Measurements from ENCODE around the gene L3MBTL2.

DNA sequence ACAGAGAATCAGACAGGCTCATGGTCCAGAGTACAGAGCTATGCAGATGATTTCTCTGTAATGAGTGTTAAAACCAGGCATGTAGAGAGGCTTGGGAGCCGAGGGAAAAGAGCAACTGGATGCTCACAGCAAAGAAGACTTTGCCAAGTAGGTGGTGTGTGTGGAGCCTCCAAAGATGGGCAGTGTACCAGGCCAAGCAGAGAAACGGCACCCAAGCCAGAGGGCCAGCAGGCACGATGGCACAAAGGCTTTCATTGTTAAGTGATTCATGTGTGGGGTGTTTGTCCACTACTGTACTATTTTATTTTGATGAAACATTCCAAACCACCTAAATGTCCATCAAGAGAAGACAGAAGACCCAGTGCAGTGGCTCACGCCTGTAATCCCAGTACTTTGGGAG lies 69.7 kb downstream of the L3MBTL2 start:
- TF ChIP-seq, protein P1, sequence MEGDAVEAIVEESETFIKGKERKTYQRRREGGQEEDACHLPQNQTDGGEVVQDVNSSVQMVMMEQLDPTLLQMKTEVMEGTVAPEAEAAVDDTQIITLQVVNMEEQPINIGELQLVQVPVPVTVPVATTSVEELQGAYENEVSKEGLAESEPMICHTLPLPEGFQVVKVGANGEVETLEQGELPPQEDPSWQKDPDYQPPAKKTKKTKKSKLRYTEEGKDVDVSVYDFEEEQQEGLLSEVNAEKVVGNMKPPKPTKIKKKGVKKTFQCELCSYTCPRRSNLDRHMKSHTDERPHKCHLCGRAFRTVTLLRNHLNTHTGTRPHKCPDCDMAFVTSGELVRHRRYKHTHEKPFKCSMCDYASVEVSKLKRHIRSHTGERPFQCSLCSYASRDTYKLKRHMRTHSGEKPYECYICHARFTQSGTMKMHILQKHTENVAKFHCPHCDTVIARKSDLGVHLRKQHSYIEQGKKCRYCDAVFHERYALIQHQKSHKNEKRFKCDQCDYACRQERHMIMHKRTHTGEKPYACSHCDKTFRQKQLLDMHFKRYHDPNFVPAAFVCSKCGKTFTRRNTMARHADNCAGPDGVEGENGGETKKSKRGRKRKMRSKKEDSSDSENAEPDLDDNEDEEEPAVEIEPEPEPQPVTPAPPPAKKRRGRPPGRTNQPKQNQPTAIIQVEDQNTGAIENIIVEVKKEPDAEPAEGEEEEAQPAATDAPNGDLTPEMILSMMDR (IDR thresholded peaks at IDR 0.05) = no peak
- no peak for TF ChIP-seq POLR2A (IDR thresholded peaks at IDR 0.05)
